GM19438 (cell line): ENCODE data around the gene PPP1R3C.

Experiments used
- ATAC-seq: cut with Tn5 transposase; IDR thresholded peaks from one replicate; pipeline ENCODE4 v1.9.1; 2021; ENCODE audit warnings: low read depth; ENCODE audit not compliant: unreplicated experiment

Gene PPP1R3C

GRCh38 chr10:91630625-91631024 is 2.2 kb downstream of the PPP1R3C start:
- no peak for ATAC-seq

- no peak for ATAC-seq
Measured at GRCh38 chr10:91629715-91630549, 2.9 kb downstream of the PPP1R3C start.

- no peak for ATAC-seq
Measured at GRCh38 chr10:91628383-91628782, 4.5 kb downstream of the PPP1R3C start.

- no peak for ATAC-seq
Measured at GRCh38 chr10:91627344-91628102, 5.3 kb downstream of the PPP1R3C start.

- ATAC-seq = no peak
Measured at GRCh38 chr10:91626936-91627335, 5.9 kb downstream of the PPP1R3C start.

GRCh38 chr10:91624633-91625032 is 8.2 kb downstream of the PPP1R3C start:
- ATAC-seq = no peak

- ATAC-seq = no peak
Measured at GRCh38 chr10:91622601-91623000, 10.3 kb downstream of the PPP1R3C start.

- no peak for ATAC-seq
Measured at GRCh38 chr10:91621483-91622113, 11.3 kb downstream of the PPP1R3C start.

GRCh38 chr10:91617072-91617609 is 15.7 kb downstream of the PPP1R3C start:
- no peak for ATAC-seq

- ATAC-seq = no peak
Measured at GRCh38 chr10:91616137-91616536, 16.7 kb downstream of the PPP1R3C start.

- ATAC-seq = no peak
Measured at GRCh38 chr10:91614225-91614624, 18.6 kb downstream of the PPP1R3C start.

- no peak for ATAC-seq
Measured at GRCh38 chr10:91613411-91614187, 19.3 kb downstream of the PPP1R3C start.

GRCh38 chr10:91610919-91611318 is 22.0 kb downstream of the PPP1R3C start:
- no peak for ATAC-seq

- no peak for ATAC-seq
Measured at GRCh38 chr10:91610444-91610843, 22.4 kb downstream of the PPP1R3C start.

GRCh38 chr10:91607646-91608403 is 25.0 kb downstream of the PPP1R3C start:
- no peak for ATAC-seq

- no peak for ATAC-seq
Measured at GRCh38 chr10:91605968-91606367, 26.9 kb downstream of the PPP1R3C start.

GRCh38 chr10:91604553-91605534 is 28.0 kb downstream of the PPP1R3C start:
- ATAC-seq = no peak

- no peak for ATAC-seq
Measured at GRCh38 chr10:91603931-91604331, 28.9 kb downstream of the PPP1R3C start.
